ENCODE results near the gene CTNNA1.

DNA sequence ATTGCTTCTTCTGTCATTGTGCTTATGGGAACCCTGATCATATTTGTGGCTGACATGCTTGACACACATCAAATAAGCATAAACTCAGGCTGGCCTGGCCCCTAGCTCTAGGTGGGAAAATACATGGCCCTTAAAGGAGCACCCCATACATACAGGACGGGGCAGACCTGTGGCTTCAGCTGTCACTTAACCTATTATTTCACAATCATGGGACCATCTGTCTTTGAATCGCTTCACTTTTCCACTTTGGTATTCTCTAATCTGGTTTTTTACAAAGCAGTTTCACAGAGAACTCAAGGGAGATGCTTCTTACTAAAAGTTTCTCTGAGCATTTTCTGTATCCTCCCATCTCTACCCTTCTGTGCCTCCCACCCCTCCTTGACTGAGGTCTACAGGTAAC, 156.5 kb downstream of the CTNNA1 start:
- TF ChIP-seq, protein P1, sequence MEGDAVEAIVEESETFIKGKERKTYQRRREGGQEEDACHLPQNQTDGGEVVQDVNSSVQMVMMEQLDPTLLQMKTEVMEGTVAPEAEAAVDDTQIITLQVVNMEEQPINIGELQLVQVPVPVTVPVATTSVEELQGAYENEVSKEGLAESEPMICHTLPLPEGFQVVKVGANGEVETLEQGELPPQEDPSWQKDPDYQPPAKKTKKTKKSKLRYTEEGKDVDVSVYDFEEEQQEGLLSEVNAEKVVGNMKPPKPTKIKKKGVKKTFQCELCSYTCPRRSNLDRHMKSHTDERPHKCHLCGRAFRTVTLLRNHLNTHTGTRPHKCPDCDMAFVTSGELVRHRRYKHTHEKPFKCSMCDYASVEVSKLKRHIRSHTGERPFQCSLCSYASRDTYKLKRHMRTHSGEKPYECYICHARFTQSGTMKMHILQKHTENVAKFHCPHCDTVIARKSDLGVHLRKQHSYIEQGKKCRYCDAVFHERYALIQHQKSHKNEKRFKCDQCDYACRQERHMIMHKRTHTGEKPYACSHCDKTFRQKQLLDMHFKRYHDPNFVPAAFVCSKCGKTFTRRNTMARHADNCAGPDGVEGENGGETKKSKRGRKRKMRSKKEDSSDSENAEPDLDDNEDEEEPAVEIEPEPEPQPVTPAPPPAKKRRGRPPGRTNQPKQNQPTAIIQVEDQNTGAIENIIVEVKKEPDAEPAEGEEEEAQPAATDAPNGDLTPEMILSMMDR (IDR thresholded peaks at IDR 0.05), result no peak
- TF ChIP-seq POLR2A (IDR thresholded peaks at IDR 0.05), result no peak

Data from right lobe of liver (tissue), 4 donors.